ENCODE measurements around the gene ANKS1B. TPM values are rescaled to one million over a fixed set of nuclear protein-coding genes. Genes with fewer than 3 reads are reported as not detected.
A peak's percentile ranks its signal among the peaks of the same experiment; 100 is the strongest.

Gene ANKS1B
- total RNA-seq, 1 donor from 2014 or later: 2.4 TPM

DNA sequence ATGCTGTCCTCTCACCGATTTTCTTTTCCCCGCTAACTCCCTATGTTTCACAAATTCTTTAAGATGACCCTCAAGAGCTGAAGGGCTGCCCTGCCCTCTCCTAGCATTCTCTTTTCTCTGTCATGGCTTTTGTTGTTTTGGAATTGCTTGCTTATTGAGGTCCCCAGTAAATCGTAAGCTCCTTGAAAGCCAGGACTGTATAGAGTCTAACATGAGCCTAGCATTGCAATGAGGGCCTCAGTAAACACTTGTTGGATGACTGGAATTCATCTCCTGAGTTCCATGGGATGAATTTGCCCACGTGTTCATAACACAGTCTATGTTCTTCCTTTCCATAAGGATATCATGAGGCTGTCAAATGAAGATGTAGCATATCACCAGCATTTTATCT, 1247.4 kb downstream of the ANKS1B start:
- no peak overlapping the region for H2AFZ ChIP-seq (ENCODE audit: low read depth, low read length)
- no peaks in the 10 kb centered on the region for H3K9me3 ChIP-seq (ENCODE audit: insufficient read depth, low read depth, low read length)
- Mint-ChIP-seq H3K4me3 (ENCODE audit: unreplicated experiment) (no peak overlapping the region), H3K36me3 (ENCODE audit: low read depth, unreplicated experiment) (peaks cover 13% of the 10 kb centered on the region), H3K27me3 (ENCODE audit: low read depth, unreplicated experiment) (no peaks in the 10 kb centered on the region), H3K9me3 (ENCODE audit: unreplicated experiment) (peaks cover 5% of the 10 kb centered on the region), H3K4me1 (ENCODE audit: low read depth, unreplicated experiment) (peaks cover 19% of the 10 kb centered on the region), H3K27ac (ENCODE audit: unreplicated experiment) (no peak overlapping the region)
- FAIRE-seq: no peak
- H3K36me3 ChIP-seq (ENCODE audit: insufficient read depth, low read length): peaks cover under 1% of the 10 kb centered on the region
- no peak overlapping the region for H3K9ac ChIP-seq (ENCODE audit: low read length)
- DNase-seq (ENCODE audit: low read depth): no peak
- H3K4me1 ChIP-seq (ENCODE audit: insufficient read depth, low read length): peaks cover 26% of the 10 kb centered on the region
- TF ChIP-seq EZH2 (IDR thresholded peaks at IDR 0.05; ENCODE audit: insufficient read depth, low read length) (no peak), CTCF (IDR thresholded peaks at IDR 0.05; ENCODE audit: insufficient read depth, low read depth, low read length) (no peak)
- H3K4me3 ChIP-seq (ENCODE audit: insufficient read depth, low read depth, low read length): no peak overlapping the region
- no peaks in the 10 kb centered on the region for H3K27me3 ChIP-seq (ENCODE audit: insufficient read depth, low read length)
- no peaks in the 10 kb centered on the region for H4K20me1 ChIP-seq (ENCODE audit: insufficient read depth, low read length)
- H3K4me2 ChIP-seq (ENCODE audit: low read length): no peak overlapping the region
- H3K79me2 ChIP-seq (ENCODE audit: insufficient read depth, low read length): no peaks in the 10 kb centered on the region
- H3K27ac ChIP-seq (ENCODE audit: low read depth, low read length): no peak overlapping the region

GRCh38 chr12:98736352-98737321, 1248.1 kb downstream of the ANKS1B start:
- Histone ChIP-seq H3K9ac (ENCODE audit: low read length) (no peak overlapping the region), H3K9me3 (ENCODE audit: insufficient read depth, low read depth, low read length) (no peaks in the 10 kb centered on the region), H3K4me3 (ENCODE audit: insufficient read depth, low read depth, low read length) (no peak overlapping the region), H3K79me2 (ENCODE audit: insufficient read depth, low read length) (no peaks in the 10 kb centered on the region), H3K4me1 (ENCODE audit: insufficient read depth, low read length) (peaks cover 25% of the 10 kb centered on the region), H3K36me3 (ENCODE audit: insufficient read depth, low read length) (peaks cover 6% of the 10 kb centered on the region), H3K27me3 (ENCODE audit: insufficient read depth, low read length) (no peaks in the 10 kb centered on the region), H2AFZ (ENCODE audit: low read depth, low read length) (no peak overlapping the region), H3K4me2 (ENCODE audit: low read length) (no peak overlapping the region), H4K20me1 (ENCODE audit: insufficient read depth, low read length) (no peaks in the 10 kb centered on the region), H3K27ac (ENCODE audit: low read depth, low read length) (no peak overlapping the region)
- Mint-ChIP-seq H3K9me3 (ENCODE audit: unreplicated experiment) (peaks cover 5% of the 10 kb centered on the region), H3K27ac (ENCODE audit: unreplicated experiment) (no peak overlapping the region), H3K4me3 (ENCODE audit: unreplicated experiment) (no peak overlapping the region), H3K36me3 (ENCODE audit: low read depth, unreplicated experiment) (peaks cover 13% of the 10 kb centered on the region), H3K27me3 (ENCODE audit: low read depth, unreplicated experiment) (no peaks in the 10 kb centered on the region), H3K4me1 (ENCODE audit: low read depth, unreplicated experiment) (peaks cover 15% of the 10 kb centered on the region)
- TF ChIP-seq EZH2 (IDR thresholded peaks at IDR 0.05; ENCODE audit: insufficient read depth, low read length): no peak
- TF ChIP-seq CTCF (IDR thresholded peaks at IDR 0.05; ENCODE audit: insufficient read depth, low read depth, low read length): no peak
- DNase-seq (ENCODE audit: low read depth) (no peak), FAIRE-seq (no peak)

- peaks cover 8% of the 10 kb centered on the region for H3K4me1 Mint-ChIP-seq (ENCODE audit: low read depth, unreplicated experiment)
- Histone ChIP-seq H3K4me1 (ENCODE audit: insufficient read depth, low read length) (peaks cover 17% of the 10 kb centered on the region), H4K20me1 (ENCODE audit: insufficient read depth, low read length) (no peaks in the 10 kb centered on the region), H2AFZ (ENCODE audit: low read depth, low read length) (no peak overlapping the region), H3K9me3 (ENCODE audit: insufficient read depth, low read depth, low read length) (no peaks in the 10 kb centered on the region), H3K4me3 (ENCODE audit: insufficient read depth, low read depth, low read length) (no peak overlapping the region), H3K27ac (ENCODE audit: low read depth, low read length) (no peak overlapping the region), H3K36me3 (ENCODE audit: insufficient read depth, low read length) (peaks cover 14% of the 10 kb centered on the region), H3K79me2 (ENCODE audit: insufficient read depth, low read length) (no peaks in the 10 kb centered on the region), H3K27me3 (ENCODE audit: insufficient read depth, low read length) (no peaks in the 10 kb centered on the region), H3K9ac (ENCODE audit: low read length) (no peak overlapping the region), H3K4me2 (ENCODE audit: low read length) (no peak overlapping the region)
- H3K27me3 Mint-ChIP-seq (ENCODE audit: low read depth, unreplicated experiment): no peaks in the 10 kb centered on the region
- peaks cover 17% of the 10 kb centered on the region for H3K36me3 Mint-ChIP-seq (ENCODE audit: low read depth, unreplicated experiment)
- DNase-seq (ENCODE audit: low read depth) (no peak), FAIRE-seq (no peak)
- H3K4me3 Mint-ChIP-seq (ENCODE audit: unreplicated experiment): no peak overlapping the region
- H3K9me3 Mint-ChIP-seq (ENCODE audit: unreplicated experiment): peaks cover under 1% of the 10 kb centered on the region
- TF ChIP-seq EZH2 (IDR thresholded peaks at IDR 0.05; ENCODE audit: insufficient read depth, low read length) (no peak), CTCF (IDR thresholded peaks at IDR 0.05; ENCODE audit: insufficient read depth, low read depth, low read length) (no peak)
- H3K27ac Mint-ChIP-seq (ENCODE audit: unreplicated experiment): peak overlapping the region; percentile 10
These were observed 1248.9 kb downstream of the ANKS1B start for GRCh38 chr12:98735821-98736220.
